SKM-1 treated with dmso at 0.1 percent for 144 hours (cell line): ENCODE results near the gene SLC31A1.
A peak's percentile ranks its signal among the peaks of the same experiment; 100 is the strongest.

Source experiments
- DNase-seq: peaks from one replicate; lab custom pipeline; 2025; ENCODE audit not compliant: unreplicated experiment; lab: John Stamatoyannopoulos, UW

The SLC31A1 gene

DNA sequence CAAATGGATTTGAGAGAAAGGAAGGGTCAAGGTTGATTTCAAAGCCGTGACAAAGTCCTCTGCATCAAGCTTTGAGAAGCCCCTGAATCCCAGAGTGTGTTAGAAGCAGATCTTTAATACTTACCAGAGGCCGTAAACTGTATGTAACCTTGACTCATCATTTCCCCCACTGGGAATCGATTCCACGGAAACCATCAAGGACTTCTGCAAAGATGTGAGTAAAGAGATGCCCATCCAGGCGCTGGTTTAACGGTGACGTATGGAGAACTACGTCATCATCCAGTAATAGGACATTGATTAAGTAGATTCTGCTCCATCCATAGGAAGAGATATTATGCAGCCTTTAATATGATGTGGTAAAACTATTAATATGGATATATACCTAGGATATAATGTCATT lies 80.2 kb downstream of the SLC31A1 start:
- DNase-seq = no peak

DNA sequence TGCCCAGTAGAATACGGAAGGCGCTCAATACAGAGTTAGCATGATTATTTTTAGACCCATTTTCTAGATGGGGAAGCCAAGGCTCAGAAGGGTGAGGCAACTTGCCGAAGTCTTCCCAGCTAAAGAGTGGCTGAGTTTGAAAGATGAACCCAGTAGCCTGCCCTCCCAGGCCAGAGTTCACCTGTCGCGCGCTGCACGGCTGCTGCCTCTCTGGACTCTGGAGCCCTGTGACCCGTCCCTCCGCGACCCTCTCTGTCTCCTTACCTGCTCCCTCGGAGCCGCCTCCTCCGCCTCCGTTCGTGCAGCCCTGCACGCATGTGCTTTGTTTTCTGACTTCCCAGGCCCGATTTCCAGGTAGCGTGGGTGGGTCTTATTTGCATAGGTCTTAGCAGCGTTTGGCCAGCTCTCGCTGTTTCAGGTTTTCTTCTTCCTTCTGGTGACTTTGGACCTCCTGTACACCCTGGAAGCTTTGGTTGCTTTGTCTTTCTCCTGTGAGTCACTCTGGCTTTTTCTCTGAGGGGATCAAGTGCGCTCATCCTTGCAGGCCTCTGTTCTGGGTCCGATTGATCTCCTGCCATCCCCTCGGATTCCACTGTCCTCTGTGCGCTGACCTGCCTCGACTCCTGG lies 81.6 kb downstream of the SLC31A1 start, which contains the start of gene RNF183:
RNF183 (minus strand) TSS at position 585 of the 627 bp plus-strand sequence. CDS start 5,192 bp downstream, outside the sequence.
- DNase-seq = no peak

GRCh38 chr9:113306566-113306965 lies 85.2 kb downstream of the SLC31A1 start:
- no peak for DNase-seq

DNA sequence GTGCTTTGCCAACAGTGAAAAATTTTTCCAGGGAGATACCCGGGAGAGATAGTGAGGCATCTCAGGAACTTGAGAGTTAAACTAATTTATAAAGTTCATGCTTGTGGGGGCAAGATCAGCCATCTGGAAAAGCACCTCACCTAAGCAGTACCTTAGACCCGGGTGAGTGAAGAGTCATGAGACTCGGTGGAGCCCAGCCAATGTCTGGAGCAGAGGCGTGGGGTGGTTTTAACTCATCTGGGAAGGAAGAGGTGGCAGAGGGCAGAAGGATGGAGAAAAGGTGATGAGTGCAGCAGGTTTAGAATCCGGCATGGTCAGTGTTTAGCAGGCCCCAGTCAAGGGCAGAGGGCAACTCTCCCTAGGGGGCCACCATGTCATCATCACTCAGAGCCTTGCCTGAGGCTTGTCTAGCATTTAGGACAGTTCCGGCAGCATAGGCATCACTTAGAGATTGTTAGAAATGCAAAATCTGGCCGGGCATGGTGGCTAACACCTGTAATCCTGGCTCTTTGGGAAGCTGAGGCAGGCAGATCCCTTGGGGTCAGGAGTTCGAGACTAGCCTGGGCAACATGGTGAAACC lies 86.1 kb downstream of the SLC31A1 start:
- no peak for DNase-seq

GRCh38 chr9:113309204-113309813 lies 88.0 kb downstream of the SLC31A1 start:
- peak; percentile 4 for DNase-seq

GRCh38 chr9:113310538-113310937 lies 89.2 kb downstream of the SLC31A1 start:
- DNase-seq = no peak

GRCh38 chr9:113311961-113312360 lies 90.6 kb downstream of the SLC31A1 start:
- no peak for DNase-seq

GRCh38 chr9:113313261-113313660 lies 91.9 kb downstream of the SLC31A1 start:
- DNase-seq = no peak
